Neural cell (in vitro differentiated cells): ENCODE measurements around the gene MAGEA2B. TPM values are rescaled to one million over a fixed set of nuclear protein-coding genes. Genes with fewer than 3 reads are reported as not detected.
"Not testable (repeated sequence)": the region's sequence is repeated elsewhere in the genome, so short reads cannot be mapped to it uniquely, and the experiment has no call there.

Experiments used
- H2AFZ ChIP-seq: fragments of 200-600, 300-800 bp; sonication (generic), shearing (Covaris generic); 2 replicates; pipeline ENCODE4 v1.6.0; 2014; ENCODE audit warnings: low read depth, mild to moderate bottlenecking, antibody characterized with exemption, low read length, moderate library complexity
- H3F3A ChIP-seq: fragments of 200-600 bp; shearing (Covaris generic); 2 replicates; pipeline ENCODE4 v1.6.1; 2016; ENCODE audit warnings: mild to moderate bottlenecking, moderate library complexity, mixed read lengths, antibody characterized with exemption, low read length; ENCODE audit not compliant: insufficient read depth, poor library complexity, severe bottlenecking
- H3K27ac ChIP-seq: fragments of 200-600, 300-800 bp; sonication (generic), shearing (Covaris generic); 2 replicates; pipeline ENCODE4 v1.5.1; 2014; ENCODE audit warnings: mild to moderate bottlenecking, low read length, moderate library complexity
- H3K27me3 ChIP-seq: fragments of 300-800, 200-600 bp; sonication (generic), shearing (Covaris generic); 2 replicates; pipeline ENCODE4 v1.6.0; 2014; ENCODE audit warnings: mild to moderate bottlenecking, low read depth, low read length, moderate library complexity; ENCODE audit not compliant: insufficient read depth
- H3K36me3 ChIP-seq: fragments of 300-800, 200-600 bp; sonication (generic), shearing (Covaris generic); 2 replicates; pipeline ENCODE4 v1.5.1; 2014; ENCODE audit warnings: mild to moderate bottlenecking, antibody characterized with exemption, low read length, moderate library complexity; ENCODE audit not compliant: insufficient read depth
- H3K4me2 ChIP-seq: fragments of 300-800, 200-600 bp; sonication (generic), shearing (Covaris generic); 2 replicates; pipeline ENCODE4 v1.6.0; 2014; ENCODE audit warnings: mild to moderate bottlenecking, low read length
- H3K4me3 ChIP-seq: fragments of 300-800, 200-600 bp; sonication (generic), shearing (Covaris generic); 2 replicates; pipeline ENCODE4 v1.5.1; 2014; ENCODE audit warnings: mild to moderate bottlenecking, low read length, moderate library complexity
- H3K79me2 ChIP-seq: fragments of 200-600 bp; shearing (Covaris generic); replicated peaks from 2 replicates; pipeline ENCODE4 v1.6.0; 2014; ENCODE audit warnings: mild to moderate bottlenecking, low read length, moderate library complexity; ENCODE audit not compliant: insufficient read depth
- H3K9ac ChIP-seq: fragments of 300-800, 200-600 bp; sonication (generic), shearing (Covaris generic); 2 replicates; pipeline ENCODE4 v1.6.1; 2016; ENCODE audit warnings: mild to moderate bottlenecking, low read length, mixed read lengths
- H3K9me2 ChIP-seq: fragments of 200-600 bp; shearing (Covaris generic); 2 replicates; pipeline ENCODE4 v1.6.1; 2016; ENCODE audit warnings: mild to moderate bottlenecking, low read length, mixed read lengths; ENCODE audit not compliant: insufficient read depth
- H3K9me3 ChIP-seq: fragments of 200-600, 300-800 bp; sonication (generic), shearing (Covaris generic); 2 replicates; pipeline ENCODE4 v1.6.1; 2016; ENCODE audit warnings: mild to moderate bottlenecking, mixed run types, low read length, moderate library complexity, mixed read lengths
- H4K20me1 ChIP-seq: fragments of 200-600 bp; shearing (Covaris generic); 2 replicates; pipeline ENCODE4 v1.6.1; 2016; ENCODE audit warnings: mild to moderate bottlenecking, mixed run types; ENCODE audit not compliant: insufficient read depth
- polyA plus RNA-seq: library from polyadenylated mRNA; depleted of rRNA; stranded (reverse); fragments of >200 nt; gene quantifications from 2 replicates; pipeline ENCODE4 v1.2.3, GENCODE V29; 2014

MAGEA2B gene
- polyA plus RNA-seq, 1 donor from 2014 or later, result 4.5 TPM

DNA sequence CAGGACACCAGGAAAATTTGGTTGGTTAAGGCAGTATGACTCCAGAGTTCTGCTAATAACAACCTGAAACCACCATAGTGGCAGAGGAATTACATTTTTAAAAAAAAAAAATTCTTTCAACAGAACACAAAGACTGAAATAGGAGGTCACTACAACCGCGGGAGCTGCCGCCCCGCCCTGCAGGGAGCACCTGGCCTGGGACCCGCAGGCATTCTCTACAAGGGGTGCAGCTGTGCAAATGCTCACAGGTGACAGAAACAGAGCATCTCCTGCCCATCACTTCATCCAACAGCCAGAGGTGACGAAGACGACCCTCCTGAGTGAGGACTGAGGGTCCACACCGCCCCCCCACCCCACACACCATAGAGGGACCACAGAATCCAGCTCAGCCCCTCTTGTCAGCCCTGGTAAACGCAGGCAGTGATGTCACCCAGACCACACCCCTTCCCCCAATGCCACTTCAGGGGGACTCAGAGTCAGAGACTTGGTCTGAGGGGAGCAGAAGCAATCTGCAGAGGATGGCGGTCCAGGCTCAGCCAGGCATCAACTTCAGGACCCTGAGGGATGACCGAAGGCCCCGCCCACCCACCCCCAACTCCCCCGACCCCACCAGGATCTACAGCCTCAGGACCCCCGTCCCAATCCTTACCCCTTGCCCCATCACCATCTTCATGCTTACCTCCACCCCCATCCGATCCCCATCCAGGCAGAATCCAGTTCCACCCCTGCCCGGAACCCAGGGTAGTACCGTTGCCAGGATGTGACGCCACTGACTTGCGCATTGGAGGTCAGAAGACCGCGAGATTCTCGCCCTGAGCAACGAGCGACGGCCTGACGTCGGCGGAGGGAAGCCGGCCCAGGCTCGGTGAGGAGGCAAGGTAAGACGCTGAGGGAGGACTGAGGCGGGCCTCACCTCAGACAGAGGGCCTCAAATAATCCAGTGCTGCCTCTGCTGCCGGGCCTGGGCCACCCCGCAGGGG, 16.2 kb upstream of the MAGEA2B start, which contains the start of gene MAGEA3:
Gene MAGEA3, plus strand, starts transcription at position 843 of the 980 bp plus-strand sequence. CDS start 2,039 bp downstream, outside the sequence.
- H3K27me3 ChIP-seq, H3F3A ChIP-seq, H3K36me3 ChIP-seq, H3K27ac ChIP-seq, H4K20me1 ChIP-seq, H3K9me3 ChIP-seq, H3K4me3 ChIP-seq, H3K4me2 ChIP-seq, H3K79me2 ChIP-seq, H3K9ac ChIP-seq, H2AFZ ChIP-seq, H3K9me2 ChIP-seq: not testable (repeated sequence)

DNA sequence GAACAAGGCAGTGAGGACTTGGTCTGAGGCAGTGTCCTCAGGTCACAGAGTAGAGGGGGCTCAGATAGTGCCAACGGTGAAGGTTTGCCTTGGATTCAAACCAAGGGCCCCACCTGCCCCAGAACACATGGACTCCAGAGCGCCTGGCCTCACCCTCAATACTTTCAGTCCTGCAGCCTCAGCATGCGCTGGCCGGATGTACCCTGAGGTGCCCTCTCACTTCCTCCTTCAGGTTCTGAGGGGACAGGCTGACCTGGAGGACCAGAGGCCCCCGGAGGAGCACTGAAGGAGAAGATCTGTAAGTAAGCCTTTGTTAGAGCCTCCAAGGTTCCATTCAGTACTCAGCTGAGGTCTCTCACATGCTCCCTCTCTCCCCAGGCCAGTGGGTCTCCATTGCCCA, 14.0 kb upstream of the MAGEA2B start:
- not testable (repeated sequence) for H3K27me3 ChIP-seq, H3K9ac ChIP-seq, H3F3A ChIP-seq, H4K20me1 ChIP-seq, H2AFZ ChIP-seq, H3K4me3 ChIP-seq, H3K9me2 ChIP-seq, H3K27ac ChIP-seq, H3K79me2 ChIP-seq, H3K9me3 ChIP-seq, H3K4me2 ChIP-seq, H3K36me3 ChIP-seq

DNA sequence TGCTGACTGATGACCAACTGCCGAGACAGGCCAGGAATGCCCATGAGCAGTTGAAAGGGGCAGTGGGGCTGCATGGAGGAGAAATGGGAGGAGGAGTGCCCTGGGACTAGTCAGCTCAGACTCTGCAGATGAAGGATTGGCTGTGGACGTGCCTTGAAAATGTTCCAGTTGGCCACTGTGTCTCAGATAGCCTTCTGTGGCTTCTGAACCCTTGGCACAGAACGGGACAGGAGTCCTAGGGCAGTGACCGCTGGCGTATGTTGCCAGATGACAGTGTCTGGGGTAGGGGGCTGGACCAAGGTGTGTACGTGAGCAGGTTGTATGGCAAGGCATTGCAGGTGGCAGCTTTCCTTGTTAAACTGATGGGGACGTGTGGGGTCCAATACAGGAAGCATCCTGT, 7.9 kb upstream of the MAGEA2B start:
- H2AFZ ChIP-seq, H3K27me3 ChIP-seq, H3K36me3 ChIP-seq, H3F3A ChIP-seq, H4K20me1 ChIP-seq, H3K4me3 ChIP-seq, H3K27ac ChIP-seq, H3K9me3 ChIP-seq, H3K9me2 ChIP-seq, H3K9ac ChIP-seq, H3K4me2 ChIP-seq, H3K79me2 ChIP-seq: not testable (repeated sequence)

DNA sequence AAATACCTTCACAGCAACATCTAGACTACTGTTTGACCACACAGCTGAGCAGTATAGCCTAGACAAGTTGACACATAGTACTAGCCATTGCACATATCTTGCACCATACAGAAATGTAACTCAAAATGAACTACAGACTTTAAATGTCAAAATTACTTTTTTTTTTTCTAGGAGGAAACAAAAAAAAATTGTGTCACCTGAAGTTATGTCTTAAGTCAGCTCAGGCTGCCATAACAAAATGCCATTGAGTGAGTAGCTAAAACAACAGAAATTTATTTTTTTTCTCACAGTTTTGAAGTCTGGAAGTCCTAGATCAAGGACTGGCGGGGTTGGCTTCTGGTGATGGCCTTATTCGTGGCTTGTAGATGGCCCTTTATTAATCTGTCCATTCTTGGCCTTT, 5.3 kb upstream of the MAGEA2B start, which contains the start of gene CSAG2:
Gene CSAG2, minus strand, starts transcription at position 101 of the 400 bp plus-strand sequence. CDS start 161 bp downstream, outside the sequence.
- not testable (repeated sequence) for H3K36me3 ChIP-seq, H3K4me2 ChIP-seq, H3K79me2 ChIP-seq, H3K9me3 ChIP-seq, H3K9ac ChIP-seq, H3K27ac ChIP-seq, H4K20me1 ChIP-seq, H2AFZ ChIP-seq, H3K27me3 ChIP-seq, H3K9me2 ChIP-seq, H3K4me3 ChIP-seq, H3F3A ChIP-seq

DNA sequence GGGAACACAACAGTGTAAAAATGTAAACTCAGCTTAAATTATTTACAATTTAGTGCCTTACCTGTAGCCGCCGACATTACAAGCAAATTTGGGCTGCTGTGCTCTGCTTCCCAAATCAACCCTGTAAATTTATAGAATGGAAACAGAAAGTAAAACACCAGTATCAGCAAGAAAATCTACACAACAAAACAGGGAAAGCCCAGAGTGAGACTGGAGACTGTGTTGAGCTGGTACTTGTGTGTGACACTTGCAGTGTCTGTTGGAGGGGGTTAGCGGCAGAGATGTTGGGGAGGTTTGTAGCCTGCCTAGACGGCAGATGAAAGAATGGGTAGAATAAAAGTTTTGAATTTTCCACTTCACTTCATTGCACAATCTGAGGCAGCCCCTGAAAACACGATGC, 1.2 kb upstream of the MAGEA2B start:
- not testable (repeated sequence) for H3K27ac ChIP-seq, H4K20me1 ChIP-seq, H3K36me3 ChIP-seq, H3K9me3 ChIP-seq, H3K9me2 ChIP-seq, H3K4me3 ChIP-seq, H3K79me2 ChIP-seq, H3K27me3 ChIP-seq, H3K4me2 ChIP-seq, H3K9ac ChIP-seq, H3F3A ChIP-seq, H2AFZ ChIP-seq
